OCI-LY7 (cell line): ENCODE results near the gene PSMD5. TPM values are rescaled to one million over a fixed set of nuclear protein-coding genes. Genes with fewer than 3 reads are reported as not detected.

Experiments
- BruUV-seq: library from RNA; stranded (reverse); fragments of 400-500 nt; replicated peaks from 2 replicates; lab custom pipeline; 2021; lab: Mats Ljungman, UMichigan
- CTCF ChIA-PET: fragments of 300-600 bp; sonication (Branson Sonifier 250); formaldehyde crosslinking; loops from one replicate; lab custom pipeline; 2022; ENCODE audit warnings: antibody characterized with exemption; ENCODE audit not compliant: unreplicated experiment; lab: Charles Lee
- POLR2A ChIA-PET: fragments of 300-600 bp; sonication (Branson Sonifier 250); formaldehyde crosslinking; loops from one replicate; lab custom pipeline; 2022; ENCODE audit warnings: antibody characterized with exemption; lab: Charles Lee
- DNase-seq: peaks from one replicate; pipeline ENCODE4 v3.0.0-alpha.2; 2015; ENCODE audit warnings: low spot score
- H2AFZ ChIP-seq: fragments of 200-600 bp; sonication (generic), shearing (Covaris generic); 2 replicates; pipeline ENCODE4 v1.6.1; 2014; ENCODE audit warnings: mild to moderate bottlenecking, antibody characterized with exemption, low read length, moderate library complexity
- H3K27ac ChIP-seq: fragments of 200-600 bp; sonication (generic); 2 replicates; pipeline ENCODE4 v1.5.1; 2014; ENCODE audit warnings: mixed run types, low read depth, mild to moderate bottlenecking, moderate library complexity, low read length, inconsistent platforms; ENCODE audit not compliant: poor library complexity, severe bottlenecking
- H3K36me3 ChIP-seq: fragments of 200-600 bp; sonication (generic); 2 replicates; pipeline ENCODE4 v1.6.1; 2014; ENCODE audit warnings: mild to moderate bottlenecking, antibody characterized with exemption, low read length, moderate library complexity, mixed read lengths; ENCODE audit not compliant: insufficient read depth
- H3K4me1 ChIP-seq: fragments of 200-600 bp; sonication (generic); 2 replicates; pipeline ENCODE4 v1.5.1; 2014; ENCODE audit warnings: mild to moderate bottlenecking, low read length; ENCODE audit not compliant: insufficient read depth, poor library complexity, severe bottlenecking
- H3K4me2 ChIP-seq: fragments of 200-600 bp; sonication (generic); 2 replicates; pipeline ENCODE4 v1.6.1; 2014; ENCODE audit warnings: mild to moderate bottlenecking, low read length
- H3K4me3 ChIP-seq: fragments of 200-600 bp; sonication (generic); 2 replicates; pipeline ENCODE4 v1.5.1; 2014; ENCODE audit warnings: mild to moderate bottlenecking, low read depth, low read length; ENCODE audit not compliant: poor library complexity, severe bottlenecking
- H3K79me2 ChIP-seq: fragments of 200-600 bp; sonication (generic); 2 replicates; pipeline ENCODE4 v1.6.1; 2016; ENCODE audit warnings: low read depth, mild to moderate bottlenecking, low read length, moderate library complexity, mixed read lengths; ENCODE audit not compliant: insufficient read depth
- H3K9me2 ChIP-seq: fragments of 200-600 bp; sonication (generic); 2 replicates; pipeline ENCODE4 v1.6.1; 2016; ENCODE audit warnings: mild to moderate bottlenecking, low read length, mixed read lengths; ENCODE audit not compliant: insufficient read depth
- H3K9me3 ChIP-seq: fragments of 200-600 bp; sonication (generic); 2 replicates; pipeline ENCODE4 v1.6.1; 2014; ENCODE audit warnings: mild to moderate bottlenecking, mixed run types, low read length, mixed read lengths
- H4K20me1 ChIP-seq: fragments of 200-600 bp; sonication (generic); 2 replicates; pipeline ENCODE4 v1.6.1; 2014; ENCODE audit warnings: mild to moderate bottlenecking, antibody characterized with exemption, low read length, moderate library complexity, mixed read lengths; ENCODE audit not compliant: insufficient read depth
- CTCF ChIP-seq: fragments of 200-600 bp; sonication (generic); conservative IDR thresholded peaks from 2 replicates; pipeline ENCODE4 v1.5.1; 2014; ENCODE audit warnings: mild to moderate bottlenecking, antibody characterized with exemption, low read length, moderate library complexity, mixed read lengths
- EZH2phosphoT487 ChIP-seq: fragments of 200-600 bp; sonication (generic); IDR thresholded peaks from 2 replicates; pipeline ENCODE4 v1.6.1; 2018; ENCODE audit warnings: low read depth, borderline replicate concordance, mild to moderate bottlenecking, mixed run types, antibody characterized with exemption, low read length, moderate library complexity, mixed read lengths
- intact Hi-C: fragments of 100-400 bp; cut with micrococcal nuclease; formaldehyde crosslinking; loops from one replicate; pipeline ENCODE4 v1.10.0; 2022; ENCODE audit not compliant: unreplicated experiment
- total RNA-seq, 2 experiments: library from RNA; depleted of rRNA in 1 of 2; stranded (reverse); fragments of >200 nt in 1 of 2; shearing (Covaris generic) in 1 of 2; gene quantifications; 2 replicates each; pipeline ENCODE4 v1.2.3, GENCODE V29; 2014 to 2022

PSMD5 gene
- total RNA-seq, 2 experiments from 2014 or later: 12.0 to 33.3 TPM

- Histone ChIP-seq H3K4me2 (no peak overlapping the region), H3K36me3 (peaks cover 89% of the 10 kb centered on the region), H3K9me3 (no peaks in the 10 kb centered on the region), H3K27ac (no peak overlapping the region), H3K4me3 (no peak overlapping the region), H2AFZ (no peak overlapping the region), H3K9me2 (no peaks in the 10 kb centered on the region), H3K79me2 (peaks cover 90% of the 10 kb centered on the region), H3K4me1 (peaks cover 24% of the 10 kb centered on the region), H4K20me1 (peaks cover 4% of the 10 kb centered on the region; the same call in 1 of the 2 replicates)
- BruUV-seq: no TSS peak
- CTCF ChIA-PET: interaction anchor here (1.0 kb wide), 1 partner anchor 12 kb away, joined by 3 read pairs; no protein-coding TSS in a partner anchor
- intact Hi-C loops: no loop called here
- DNase-seq: no peak
- no peak for TF ChIP-seq CTCF
- no peak for TF ChIP-seq EZH2phosphoT487
- POLR2A ChIA-PET: no interaction called here
These were observed 54.8 kb downstream of the PSMD5 start for GRCh38 chr9:120787933-120788332.

GRCh38 chr9:120783602-120784047 is 59.1 kb downstream of the PSMD5 start:
- no peak for TF ChIP-seq CTCF
- TF ChIP-seq EZH2phosphoT487: no peak
- H3K4me3 ChIP-seq: no peak overlapping the region
- no TSS peak for BruUV-seq
- H2AFZ ChIP-seq: no peak overlapping the region
- H3K9me2 ChIP-seq: no peaks in the 10 kb centered on the region
- peaks cover 86% of the 10 kb centered on the region; the same call in 1 of the 2 replicates for H3K79me2 ChIP-seq
- H4K20me1 ChIP-seq: no peaks in the 10 kb centered on the region
- intact Hi-C loops: no loop called here
- H3K4me2 ChIP-seq: no peak overlapping the region
- H3K4me1 ChIP-seq: peaks cover 4% of the 10 kb centered on the region
- POLR2A ChIA-PET: no interaction called here
- H3K9me3 ChIP-seq: no peaks in the 10 kb centered on the region; the same call in 1 of the 2 replicates
- no peak overlapping the region for H3K27ac ChIP-seq
- CTCF ChIA-PET: no interaction called here
- no peak for DNase-seq
- peaks cover 97% of the 10 kb centered on the region for H3K36me3 ChIP-seq

GRCh38 chr9:120781236-120781635 is 61.5 kb downstream of the PSMD5 start:
- Histone ChIP-seq H3K9me3 (no peaks in the 10 kb centered on the region; the same call in 1 of the 2 replicates), H3K79me2 (peaks cover 62% of the 10 kb centered on the region; the same call in 1 of the 2 replicates), H3K4me1 (no peaks in the 10 kb centered on the region), H3K27ac (no peak overlapping the region), H3K36me3 (peaks cover 97% of the 10 kb centered on the region), H3K9me2 (no peaks in the 10 kb centered on the region), H2AFZ (no peak overlapping the region), H3K4me2 (no peak overlapping the region), H3K4me3 (no peak overlapping the region), H4K20me1 (peaks cover 4% of the 10 kb centered on the region; the same call in 1 of the 2 replicates)
- BruUV-seq: no TSS peak
- DNase-seq: no peak
- intact Hi-C loops: no loop called here
- ChIA-PET CTCF (no interaction called here), POLR2A (interaction anchor here (0.7 kb wide), 2 partner anchors 14 to 279 kb away, joined by 3 read pairs; no protein-coding TSS in a partner anchor)
- TF ChIP-seq EZH2phosphoT487 (no peak), CTCF (no peak)
